Activated T-cell treated with anti-CD3 and anti-CD28 coated beads, Interleukin-2, amount 50 U/mL, for 24 hours (primary cell): ENCODE data around the gene XRN1.
"Not testable (repeated sequence)": the region's sequence is repeated elsewhere in the genome, so short reads cannot be mapped to it uniquely, and the experiment has no call there.

Experiments
- DNase-seq: peaks from one replicate; pipeline ENCODE4 v3.0.0-alpha.2; 2020
- H3K27ac Mint-ChIP-seq: 2 replicates; pipeline ENCODE4 v1.8.0; 2020; ENCODE audit warnings: mild to moderate bottlenecking, mixed read lengths
- H3K27me3 Mint-ChIP-seq: 2 replicates; pipeline ENCODE4 v1.8.0; 2020; ENCODE audit warnings: mixed read lengths
- H3K36me3 Mint-ChIP-seq: 2 replicates; pipeline ENCODE4 v1.8.0; 2020; ENCODE audit warnings: low read depth, mixed read lengths
- H3K4me1 Mint-ChIP-seq: 2 replicates; pipeline ENCODE4 v1.8.0; 2020; ENCODE audit warnings: low read depth, mixed read lengths
- H3K4me3 Mint-ChIP-seq: 2 replicates; pipeline ENCODE4 v1.8.0; 2020; ENCODE audit warnings: mild to moderate bottlenecking, moderate library complexity, mixed read lengths
- H3K9me3 Mint-ChIP-seq: 2 replicates; pipeline ENCODE4 v1.8.0; 2020; ENCODE audit warnings: mixed read lengths

XRN1 gene

GRCh38 chr3:142450189-142450588, 2.4 kb upstream of the XRN1 start:
- H3K27me3 Mint-ChIP-seq: no peaks in the 10 kb centered on the region
- H3K9me3 Mint-ChIP-seq: no peaks in the 10 kb centered on the region
- DNase-seq: no peak
- H3K4me3 Mint-ChIP-seq: no peak overlapping the region
- H3K27ac Mint-ChIP-seq: peak overlapping the region; percentile 11
- peaks cover 21% of the 10 kb centered on the region for H3K4me1 Mint-ChIP-seq
- peaks cover 83% of the 10 kb centered on the region for H3K36me3 Mint-ChIP-seq

GRCh38 chr3:142447301-142447851, 461 bp downstream of the XRN1 start:
- no peak for DNase-seq
- H3K4me1 Mint-ChIP-seq: peaks cover 44% of the 10 kb centered on the region
- peaks cover 73% of the 10 kb centered on the region for H3K36me3 Mint-ChIP-seq
- H3K27me3 Mint-ChIP-seq: no peaks in the 10 kb centered on the region
- H3K9me3 Mint-ChIP-seq: no peaks in the 10 kb centered on the region
- peak overlapping the region; percentile 100 for H3K27ac Mint-ChIP-seq
- H3K4me3 Mint-ChIP-seq: peak overlapping the region; percentile 100

GRCh38 chr3:142445816-142446254, 2.0 kb downstream of the XRN1 start:
- Mint-ChIP-seq H3K36me3 (peaks cover 62% of the 10 kb centered on the region), H3K27me3 (no peaks in the 10 kb centered on the region)

GRCh38 chr3:142444343-142444742, 3.5 kb downstream of the XRN1 start:
- Mint-ChIP-seq H3K36me3 (peaks cover 49% of the 10 kb centered on the region), H3K27me3 (no peaks in the 10 kb centered on the region), H3K4me1 (peaks cover 67% of the 10 kb centered on the region), H3K27ac (no peak overlapping the region), H3K4me3 (no peak overlapping the region), H3K9me3 (no peaks in the 10 kb centered on the region)
- no peak for DNase-seq

More at GRCh38 chr3:142445816-142446254, 2.0 kb downstream of the XRN1 start:
- no peak for DNase-seq
- H3K4me1 Mint-ChIP-seq: peaks cover 56% of the 10 kb centered on the region
- H3K9me3 Mint-ChIP-seq: no peaks in the 10 kb centered on the region
- H3K27ac Mint-ChIP-seq: peak overlapping the region; percentile 100
- peak overlapping the region; percentile 100 for H3K4me3 Mint-ChIP-seq

- Mint-ChIP-seq H3K36me3 (peaks cover 49% of the 10 kb centered on the region), H3K27ac (peak overlapping the region; percentile 82), H3K4me1 (peaks cover 70% of the 10 kb centered on the region)
- DNase-seq, H3K4me3 Mint-ChIP-seq, H3K27me3 Mint-ChIP-seq, H3K9me3 Mint-ChIP-seq: not testable (repeated sequence)
Measured at GRCh38 chr3:142443060-142443459, 4.8 kb downstream of the XRN1 start.

- H3K27me3 Mint-ChIP-seq, H3K9me3 Mint-ChIP-seq, H3K4me3 Mint-ChIP-seq, DNase-seq: not testable (repeated sequence)
- Mint-ChIP-seq H3K36me3 (peaks cover 41% of the 10 kb centered on the region), H3K27ac (peak overlapping the region; percentile 5), H3K4me1 (peaks cover 67% of the 10 kb centered on the region)
Measured at GRCh38 chr3:142439499-142440220, 8.2 kb downstream of the XRN1 start.

- Mint-ChIP-seq H3K4me1 (peaks cover 55% of the 10 kb centered on the region), H3K36me3 (peaks cover 38% of the 10 kb centered on the region)
- not testable (repeated sequence) for H3K27me3 Mint-ChIP-seq, DNase-seq, H3K4me3 Mint-ChIP-seq, H3K27ac Mint-ChIP-seq, H3K9me3 Mint-ChIP-seq
Measured at GRCh38 chr3:142438096-142438495, 9.7 kb downstream of the XRN1 start.

- no peaks in the 10 kb centered on the region for H3K9me3 Mint-ChIP-seq
- peak overlapping the region; percentile 3 for H3K27ac Mint-ChIP-seq
- H3K4me3 Mint-ChIP-seq: no peak overlapping the region
- peaks cover 51% of the 10 kb centered on the region for H3K4me1 Mint-ChIP-seq
- no peak for DNase-seq
- H3K36me3 Mint-ChIP-seq: peaks cover 39% of the 10 kb centered on the region
- H3K27me3 Mint-ChIP-seq: no peaks in the 10 kb centered on the region
Measured at GRCh38 chr3:142436951-142437585, 10.8 kb downstream of the XRN1 start.

- Mint-ChIP-seq H3K4me1 (peaks cover 46% of the 10 kb centered on the region), H3K36me3 (peaks cover 54% of the 10 kb centered on the region), H3K4me3 (no peak overlapping the region), H3K27ac (no peak overlapping the region), H3K27me3 (no peaks in the 10 kb centered on the region), H3K9me3 (no peaks in the 10 kb centered on the region)
- no peak for DNase-seq
Measured at GRCh38 chr3:142434503-142434902, 13.3 kb downstream of the XRN1 start.

- no peak overlapping the region for H3K27ac Mint-ChIP-seq
- no peaks in the 10 kb centered on the region for H3K9me3 Mint-ChIP-seq
- H3K4me1 Mint-ChIP-seq: peaks cover 41% of the 10 kb centered on the region
- H3K27me3 Mint-ChIP-seq: no peaks in the 10 kb centered on the region
- no peak overlapping the region for H3K4me3 Mint-ChIP-seq
- DNase-seq: no peak
- peaks cover 58% of the 10 kb centered on the region for H3K36me3 Mint-ChIP-seq
Measured at GRCh38 chr3:142433110-142433509, 14.7 kb downstream of the XRN1 start.

- H3K4me1 Mint-ChIP-seq: peaks cover 30% of the 10 kb centered on the region
- H3K4me3 Mint-ChIP-seq: no peak overlapping the region
- no peaks in the 10 kb centered on the region for H3K9me3 Mint-ChIP-seq
- DNase-seq: no peak
- peak overlapping the region; percentile 12 for H3K27ac Mint-ChIP-seq
- H3K27me3 Mint-ChIP-seq: no peaks in the 10 kb centered on the region
- peaks cover 61% of the 10 kb centered on the region for H3K36me3 Mint-ChIP-seq
Measured at GRCh38 chr3:142429582-142429981, 18.3 kb downstream of the XRN1 start.

GRCh38 chr3:142424754-142425153, 23.1 kb downstream of the XRN1 start:
- no peak overlapping the region for H3K4me3 Mint-ChIP-seq
- no peaks in the 10 kb centered on the region for H3K9me3 Mint-ChIP-seq
- H3K4me1 Mint-ChIP-seq: peaks cover 13% of the 10 kb centered on the region
- DNase-seq: no peak
- peaks cover 73% of the 10 kb centered on the region for H3K36me3 Mint-ChIP-seq
- H3K27ac Mint-ChIP-seq: no peak overlapping the region
- no peaks in the 10 kb centered on the region for H3K27me3 Mint-ChIP-seq

- Mint-ChIP-seq H3K27me3 (no peaks in the 10 kb centered on the region), H3K4me1 (no peaks in the 10 kb centered on the region), H3K4me3 (no peak overlapping the region), H3K9me3 (no peaks in the 10 kb centered on the region), H3K27ac (peak overlapping the region; percentile 44), H3K36me3 (peaks cover 86% of the 10 kb centered on the region)
- DNase-seq: no peak
Measured at GRCh38 chr3:142418926-142419592, 28.8 kb downstream of the XRN1 start.

- H3K27me3 Mint-ChIP-seq: no peaks in the 10 kb centered on the region
- DNase-seq: no peak
- no peak overlapping the region for H3K4me3 Mint-ChIP-seq
- H3K9me3 Mint-ChIP-seq: no peaks in the 10 kb centered on the region
- H3K27ac Mint-ChIP-seq: no peak overlapping the region
- H3K36me3 Mint-ChIP-seq: peaks cover 86% of the 10 kb centered on the region
- no peaks in the 10 kb centered on the region for H3K4me1 Mint-ChIP-seq
Measured at GRCh38 chr3:142417302-142417701, 30.5 kb downstream of the XRN1 start.
